CD4-positive, alpha-beta T cell treated with Interleukin-6 at 100 ng/mL for 8 hours (primary cell): ENCODE results near the gene ZNF750.
A peak's percentile ranks its signal among the peaks of the same experiment; 100 is the strongest.
"Not testable (repeated sequence)": the region's sequence is repeated elsewhere in the genome, so short reads cannot be mapped to it uniquely, and the experiment has no call there.

Experiments used
- DNase-seq: peaks from one replicate; pipeline ENCODE4 v3.0.0-alpha.2; 2020; ENCODE audit warnings: mixed read lengths, low spot score

The ZNF750 gene

DNA sequence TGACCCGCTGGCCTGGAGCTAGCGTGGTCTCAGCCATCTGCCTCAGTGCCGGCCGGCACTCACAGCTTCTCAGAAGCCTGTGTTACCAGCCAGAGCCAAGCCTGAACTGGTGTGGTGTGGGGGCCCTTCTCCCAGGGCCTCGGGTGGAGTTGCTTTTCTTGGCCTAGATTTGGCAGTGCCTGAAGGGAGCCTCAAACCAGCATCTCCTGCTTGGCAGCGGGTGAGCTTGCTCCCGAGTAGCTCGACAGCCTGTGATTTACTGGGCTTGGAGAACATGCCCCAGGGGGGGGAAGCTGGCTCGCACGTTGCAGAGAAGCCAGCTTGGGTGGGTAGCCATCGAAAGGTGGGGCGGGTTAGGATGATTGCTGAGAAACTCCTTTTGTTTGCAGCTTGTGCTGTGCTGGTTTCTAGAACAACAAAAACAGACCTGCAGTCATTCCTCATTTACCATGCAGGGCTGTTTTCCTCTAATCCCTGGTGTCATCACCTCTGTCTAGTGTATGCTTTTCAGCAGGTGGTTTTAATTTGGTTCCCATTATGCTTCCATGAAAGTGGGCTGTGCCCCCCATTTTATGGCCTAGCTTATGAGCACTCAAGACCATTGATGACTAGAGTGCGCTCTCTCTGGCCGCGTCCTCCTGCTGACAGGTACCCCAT lies 45.7 kb downstream of the ZNF750 start:
- DNase-seq = no peak

DNA sequence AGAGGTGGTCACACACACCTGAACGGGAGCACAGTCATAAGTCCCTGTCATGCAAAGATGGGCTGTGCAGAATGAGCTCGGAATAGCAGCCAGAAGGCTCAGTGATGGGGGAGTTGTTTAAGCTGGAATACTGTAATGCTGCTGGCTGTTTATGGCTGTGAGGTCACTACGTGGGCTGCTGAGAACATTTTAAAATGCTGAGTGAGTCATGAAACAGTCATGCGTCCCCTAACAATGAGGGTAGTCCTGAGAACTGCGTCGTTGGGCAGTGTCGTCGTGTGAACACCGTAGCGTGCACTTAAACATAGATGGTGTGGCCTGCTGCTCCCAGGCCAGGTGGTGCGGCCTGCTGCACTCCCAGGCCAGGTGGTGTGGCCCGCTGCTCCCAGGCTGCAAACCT lies 48.3 kb downstream of the ZNF750 start:
- DNase-seq = no peak

DNA sequence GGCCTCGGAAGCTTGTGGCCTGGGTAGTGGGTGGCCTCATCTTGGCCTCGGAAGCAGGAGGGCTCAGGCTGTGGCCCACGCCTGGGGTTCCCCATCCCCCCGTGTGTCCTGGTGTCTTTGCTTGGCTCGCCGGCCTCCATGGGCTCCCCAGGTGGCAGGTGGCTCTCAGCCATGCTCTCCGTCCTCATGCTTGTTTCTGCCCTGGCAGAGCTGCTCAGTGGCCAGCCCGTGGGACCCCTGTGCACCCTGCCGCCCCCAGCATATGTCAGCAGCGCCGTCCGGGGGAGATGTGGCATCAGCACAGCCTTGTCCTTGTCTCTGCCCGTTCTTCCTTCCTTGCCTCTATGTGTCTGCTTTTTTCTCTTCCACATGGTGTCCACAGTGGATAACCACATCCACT lies 49.4 kb downstream of the ZNF750 start:
- DNase-seq = no peak

DNA sequence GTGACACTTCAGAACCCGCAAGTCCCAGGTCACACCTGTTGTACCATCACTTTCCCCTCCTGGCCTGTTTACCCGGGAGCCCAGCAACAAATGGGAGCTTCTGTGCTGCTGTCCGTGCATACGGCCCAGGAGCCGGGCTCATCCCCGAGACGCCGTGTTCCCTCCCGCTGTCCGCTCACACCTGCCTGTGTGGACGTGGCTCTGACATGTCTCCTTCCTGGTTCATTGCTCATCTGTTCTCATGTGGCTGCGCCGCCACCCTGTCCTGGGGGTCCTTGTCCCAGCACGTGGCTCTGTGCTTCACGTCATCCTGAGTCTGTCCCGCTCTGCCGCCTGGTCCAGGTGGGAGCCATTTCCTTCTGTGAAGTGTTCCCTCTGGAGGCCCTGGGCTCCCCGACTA lies 50.0 kb downstream of the ZNF750 start:
- DNase-seq = no peak

DNA sequence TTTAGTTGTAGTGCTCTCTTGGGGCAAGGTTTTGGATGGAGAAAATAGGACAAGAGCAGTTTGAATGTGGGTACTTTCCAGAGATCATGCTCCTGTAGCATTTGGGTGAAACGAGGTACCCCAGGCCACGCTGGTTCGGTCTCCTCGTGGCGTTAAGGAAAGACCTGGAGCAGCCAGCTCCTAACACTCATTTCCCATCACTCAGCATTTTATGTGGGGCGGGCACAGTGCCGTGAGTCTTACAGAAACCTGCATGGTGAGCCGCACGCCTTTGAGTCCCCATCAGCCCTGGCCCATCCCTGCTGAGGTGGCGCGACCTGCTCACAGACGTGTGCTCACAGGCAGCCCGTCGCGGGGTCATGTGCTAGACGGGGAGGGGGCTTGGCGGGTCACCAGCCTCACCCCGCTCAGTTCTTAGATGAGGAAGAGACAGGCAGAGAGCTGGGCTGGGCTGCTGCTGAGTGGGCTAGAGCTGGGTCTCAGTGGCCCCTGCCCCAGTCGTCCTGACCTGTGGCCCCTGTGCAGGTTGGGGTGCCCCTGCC lies 50.7 kb downstream of the ZNF750 start:
- DNase-seq = no peak

DNA sequence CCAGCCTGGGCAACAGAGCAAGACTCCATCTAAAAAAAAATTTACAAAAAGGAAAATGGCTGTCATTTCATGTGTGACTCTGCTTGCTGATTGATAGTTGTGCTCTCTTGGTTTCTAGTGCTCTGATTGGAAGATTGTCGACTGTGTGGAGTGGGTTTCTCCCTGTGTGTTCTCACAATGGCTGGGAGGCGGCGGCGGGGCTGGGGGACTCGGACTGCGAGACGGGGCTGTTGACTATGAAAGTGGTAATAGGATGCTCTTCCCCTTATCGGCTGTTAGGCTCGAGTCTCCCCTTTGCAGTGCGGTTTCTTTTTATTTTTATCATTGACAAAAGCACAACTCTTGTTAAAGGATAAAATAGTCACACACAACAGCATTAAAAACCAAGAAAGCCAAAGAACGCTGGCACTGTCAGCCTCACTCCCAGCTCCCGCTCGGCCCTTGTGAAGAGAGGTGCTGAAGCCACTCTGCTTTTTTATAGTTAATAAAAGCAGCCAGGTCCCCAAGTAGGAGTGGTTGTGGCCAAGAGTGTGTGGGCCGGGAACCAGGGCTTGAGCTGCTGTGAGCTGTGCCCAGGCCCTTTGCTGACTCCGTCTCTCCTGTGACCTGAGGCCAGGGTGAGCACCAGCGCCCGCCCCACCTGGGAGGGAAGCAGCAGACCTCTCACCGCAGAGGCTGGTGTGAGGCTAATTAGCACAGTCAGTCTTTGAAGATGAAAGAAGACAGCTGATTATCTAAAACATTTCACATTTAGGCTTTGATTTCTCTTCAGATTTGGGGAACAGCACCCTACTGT lies 51.4 kb downstream of the ZNF750 start:
- DNase-seq = no peak

DNA sequence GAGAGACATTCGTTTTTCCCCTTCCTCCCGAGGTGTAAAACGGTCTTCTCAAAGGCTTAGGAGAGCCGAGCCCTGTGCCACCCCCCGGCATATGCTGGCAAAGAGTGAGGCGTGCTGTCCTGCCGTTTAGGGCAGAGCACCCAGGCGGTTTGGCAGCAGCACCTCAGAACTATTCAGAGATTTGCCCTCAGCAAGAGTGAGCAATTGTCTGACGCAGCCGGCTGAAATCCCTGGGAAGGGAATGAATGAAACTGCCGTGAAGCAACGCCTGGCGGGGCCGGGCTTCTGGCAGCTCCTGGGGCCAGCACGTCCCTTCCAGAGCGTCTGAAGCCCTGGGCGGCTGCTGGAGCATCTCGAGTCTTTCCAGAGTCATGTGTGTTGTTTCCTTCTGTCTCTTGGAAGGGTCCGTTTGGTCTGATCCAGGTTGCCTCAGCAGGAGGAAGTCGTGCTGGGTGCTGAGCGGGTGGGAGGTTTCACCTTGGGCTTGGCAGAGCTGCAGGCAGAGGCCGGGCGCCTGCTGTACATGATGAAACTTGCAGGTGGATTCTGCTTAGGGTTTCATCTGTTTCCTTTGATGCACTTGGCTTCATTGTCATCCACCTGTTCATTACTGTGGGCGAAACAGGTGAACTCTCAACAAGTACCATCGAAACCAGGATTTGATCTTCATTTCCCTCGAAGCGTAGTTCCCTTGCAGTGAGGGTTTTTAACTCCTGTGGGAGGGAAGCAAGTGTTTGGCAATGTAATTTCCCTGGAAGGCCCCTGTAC lies 52.6 kb downstream of the ZNF750 start:
- DNase-seq = no peak

DNA sequence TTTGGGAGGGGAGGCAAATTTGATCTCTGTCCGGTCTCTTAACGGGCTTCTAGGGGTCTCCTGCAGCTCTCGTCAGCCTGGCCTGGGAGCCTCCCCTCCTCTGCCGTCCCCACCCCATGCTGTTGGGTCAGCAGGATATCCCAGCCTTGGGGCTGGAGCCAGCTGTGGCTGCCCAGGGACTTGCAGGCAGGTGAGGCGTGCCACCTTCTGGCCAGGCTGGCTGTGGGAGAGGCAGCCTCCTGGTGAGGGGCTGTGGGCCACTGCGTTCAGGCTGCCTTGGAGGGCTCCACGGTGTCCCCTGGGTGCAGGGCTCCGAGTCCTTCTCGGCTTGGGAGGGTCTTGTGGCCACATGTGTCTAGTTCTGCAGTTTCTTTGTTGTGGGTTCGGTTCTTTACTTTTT lies 53.4 kb downstream of the ZNF750 start:
- no peak for DNase-seq

DNA sequence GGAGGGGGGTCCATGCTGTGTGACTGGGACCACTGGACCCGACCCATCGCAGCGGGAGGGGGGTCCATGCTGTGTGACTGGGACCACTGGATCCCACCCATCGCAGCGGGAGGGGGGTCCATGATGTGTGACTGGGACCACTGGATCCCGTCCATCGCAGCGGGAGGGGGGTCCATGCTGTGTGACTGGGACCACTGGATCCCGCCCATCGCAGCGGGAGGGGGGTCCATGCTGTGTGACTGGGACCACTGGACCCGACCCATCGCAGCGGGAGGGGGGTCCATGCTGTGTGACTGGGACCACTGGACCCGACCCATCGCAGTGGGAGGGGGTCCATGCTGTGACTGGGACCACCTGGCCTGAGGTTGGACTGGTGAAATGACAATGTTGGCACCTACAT lies 54.2 kb downstream of the ZNF750 start:
- not testable (repeated sequence) for DNase-seq

DNA sequence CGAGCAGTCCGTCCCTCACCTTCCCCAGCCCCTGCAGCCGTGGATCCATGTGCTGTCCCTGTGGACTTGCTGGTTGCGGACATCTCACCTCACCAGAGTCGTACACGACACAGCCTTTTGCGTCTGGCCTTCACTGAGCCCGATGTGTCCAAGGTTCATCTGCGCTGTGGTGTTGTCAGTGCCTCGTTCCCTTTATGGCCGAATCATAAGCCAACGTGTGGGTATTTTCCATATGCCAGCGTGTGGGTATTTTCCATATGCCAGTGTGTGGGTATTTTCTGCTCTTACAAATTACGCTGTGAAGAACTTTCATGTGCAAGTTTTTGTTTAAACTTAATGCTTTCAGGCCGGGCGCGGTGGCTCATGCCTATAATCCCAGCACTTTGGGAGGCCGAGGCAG lies 56.3 kb downstream of the ZNF750 start:
- DNase-seq = no peak

DNA sequence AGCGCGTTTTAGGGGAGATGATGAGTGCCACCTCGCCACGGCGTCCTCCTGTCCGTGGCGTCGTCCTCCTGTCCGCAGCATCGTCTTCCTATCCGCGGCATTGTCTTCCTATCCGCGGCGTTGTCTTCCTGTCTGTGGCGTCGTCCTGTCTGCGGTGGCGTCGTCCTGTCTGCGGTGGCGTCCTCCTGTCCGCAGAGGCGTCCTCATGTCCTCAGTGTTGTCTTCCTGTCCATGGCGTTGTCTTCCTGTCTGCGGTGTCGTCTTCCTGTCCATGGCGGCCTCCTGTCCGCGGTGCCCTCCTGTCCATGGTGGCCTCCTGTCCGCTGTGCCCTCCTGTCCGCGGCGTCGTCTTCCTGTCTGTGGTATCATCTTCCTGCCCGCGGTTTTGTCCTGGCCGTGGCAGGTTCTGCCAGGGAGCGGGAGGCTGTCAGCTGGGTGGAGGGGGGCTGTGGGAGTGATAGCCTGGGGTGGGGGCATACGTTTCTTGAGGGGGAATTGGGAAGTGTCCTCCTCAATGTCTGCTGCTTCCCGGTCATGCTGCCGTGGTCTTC lies 57.1 kb downstream of the ZNF750 start:
- no peak for DNase-seq

DNA sequence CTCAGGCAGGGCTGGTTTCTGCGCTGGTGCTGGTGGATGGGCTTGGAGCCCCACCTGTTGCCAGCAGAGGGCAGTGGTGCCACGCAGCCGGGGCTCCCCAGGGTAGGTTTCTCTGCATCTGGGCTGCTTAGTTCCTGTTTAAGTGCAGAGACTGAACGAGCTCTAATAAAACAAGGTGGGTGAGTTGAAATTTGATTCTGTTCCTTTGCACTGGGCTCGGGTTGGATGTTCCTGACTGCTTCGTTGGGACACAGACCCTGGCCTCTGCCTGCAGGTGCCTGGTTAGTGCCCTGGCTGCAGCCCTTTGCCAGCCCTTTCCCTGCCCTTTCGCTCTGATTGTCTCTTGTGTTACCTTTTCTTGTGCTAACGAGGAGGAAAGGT lies 57.9 kb downstream of the ZNF750 start:
- peak; percentile 84 for DNase-seq

DNA sequence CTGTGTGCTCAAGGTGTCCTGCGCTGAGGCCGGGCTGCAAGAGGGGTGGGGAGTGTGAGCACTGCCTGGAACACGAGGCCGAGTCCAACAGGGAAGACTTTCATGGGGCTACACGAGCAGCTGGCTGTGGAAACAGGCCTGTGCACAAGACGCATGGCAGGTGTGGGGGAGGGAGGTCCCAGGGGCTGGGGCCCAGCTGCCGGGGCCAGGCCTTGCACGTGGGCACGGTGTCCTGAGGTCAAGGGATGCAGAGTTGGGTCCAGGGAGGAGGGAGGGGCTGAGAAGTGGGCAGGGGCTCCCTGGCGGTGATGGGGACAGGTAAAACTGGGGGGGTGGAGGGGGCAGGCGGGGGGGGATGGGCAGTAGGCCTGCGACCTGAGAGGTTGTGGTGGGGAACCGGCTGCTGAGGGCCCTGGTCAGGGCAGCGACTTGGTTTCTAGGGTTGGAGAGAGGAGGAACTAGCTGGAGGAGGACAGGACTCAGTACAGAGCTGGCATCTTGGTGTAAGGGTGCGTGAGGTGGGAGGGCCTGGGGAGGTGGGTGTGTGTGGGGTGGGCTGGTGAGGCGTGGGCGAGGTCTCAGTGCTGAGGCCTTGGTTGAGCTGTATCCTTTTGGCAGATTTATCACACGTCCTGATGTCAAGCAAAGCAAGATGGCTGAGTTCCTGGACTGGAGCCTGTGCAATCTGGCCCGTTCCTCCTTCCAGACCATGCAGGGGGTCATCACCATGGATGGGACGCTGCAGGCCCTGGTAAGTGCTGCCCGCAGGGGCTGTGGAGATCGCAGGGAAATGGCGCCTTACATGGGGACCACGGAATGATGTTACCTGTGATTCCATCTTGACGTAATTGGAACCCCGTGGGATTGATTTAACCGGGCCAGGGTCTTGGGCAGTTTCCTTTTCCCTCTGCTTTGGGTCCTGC lies 58.6 kb downstream of the ZNF750 start:
- DNase-seq = no peak

DNA sequence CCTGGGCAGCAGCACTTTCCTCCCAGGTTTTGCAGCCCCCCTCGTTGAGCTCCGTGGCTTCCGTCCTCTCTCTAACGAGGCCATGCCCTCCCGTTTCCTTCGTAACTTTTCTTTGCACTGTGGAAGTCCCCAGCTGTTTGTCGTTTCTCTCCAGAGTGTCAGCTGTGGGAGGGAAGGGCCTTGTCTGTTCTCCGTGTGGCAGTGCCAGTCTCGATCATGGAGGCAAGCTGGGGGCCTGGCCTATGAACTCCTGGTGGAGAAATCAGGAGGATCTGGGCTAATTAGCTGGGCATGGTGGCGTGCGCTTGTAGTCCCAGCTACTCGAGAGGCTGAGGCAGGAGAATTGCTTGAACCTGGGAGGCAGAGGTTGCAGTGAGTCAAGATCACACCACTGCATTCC lies 59.6 kb downstream of the ZNF750 start:
- no peak for DNase-seq

DNA sequence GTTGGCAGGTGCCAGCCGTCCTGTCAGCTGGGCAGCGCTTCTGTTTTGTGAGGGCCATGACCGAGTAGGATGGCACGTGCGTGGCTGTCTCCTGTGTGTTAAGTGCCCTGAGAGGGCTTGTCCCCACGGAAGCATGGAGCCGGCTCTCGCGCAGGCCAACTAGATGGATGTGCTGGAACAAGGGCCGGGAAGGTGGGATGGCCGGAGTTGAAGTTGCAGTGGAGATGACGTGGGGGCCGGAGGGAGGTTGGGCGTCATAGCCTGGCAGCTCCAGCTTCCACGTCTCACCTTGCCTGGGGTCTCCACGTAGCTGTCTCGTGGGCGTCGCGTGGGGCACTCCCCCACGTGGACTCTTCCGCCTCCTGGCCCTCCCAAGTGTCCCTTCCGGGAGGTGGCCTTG lies 60.3 kb downstream of the ZNF750 start:
- no peak for DNase-seq
